Testis (tissue), 2 donors: ENCODE measurements around the gene THSD7A.

Source experiments
- CTCF ChIP-seq, 3 experiments: fragments of 450-650 bp in 2 of 3; fragments of 200-600 bp in 1 of 3; sonication (generic) in 1 of 3; IDR thresholded peaks; one replicate each; pipeline ENCODE4 v1.5.1; 2016 to 2019; ENCODE audit warnings: antibody characterized with exemption in 3 of 3, mild to moderate bottlenecking in 2 of 3, moderate library complexity in 1 of 3
- POLR2A ChIP-seq: fragments of 450-650 bp; IDR thresholded peaks from one replicate; pipeline ENCODE4 v1.6.1; 2017; ENCODE audit warnings: antibody characterized with exemption, mild to moderate bottlenecking, moderate library complexity

GRCh38 chr7:11335947-11336346, 496.1 kb downstream of the THSD7A start:
- TF ChIP-seq POLR2A: no peak
- TF ChIP-seq CTCF (IDR thresholded peaks at IDR 0.05): no peak
